AG09309 (cell line): ENCODE measurements around the gene GART.

Source experiments
- DNase-seq: peaks from one replicate; pipeline ENCODE4 v3.0.0-alpha.2; 2010; ENCODE audit warnings: low read depth
- H3K4me3 ChIP-seq: 2 replicates; pipeline ENCODE4 v1.5.1; 2011; ENCODE audit warnings: mild to moderate bottlenecking, low read depth, low read length, moderate library complexity; ENCODE audit not compliant: control insufficient read depth
- CTCF ChIP-seq: IDR thresholded peaks from 2 replicates; pipeline ENCODE4 v1.5.1; 2011; ENCODE audit warnings: mild to moderate bottlenecking, low read depth, low read length, inconsistent platforms; ENCODE audit not compliant: insufficient read depth, control insufficient read depth; ENCODE audit errors: missing control alignments

GART gene

GRCh38 chr21:33562389-33562788, 20.5 kb upstream of the GART start:
- no peak for DNase-seq
- TF ChIP-seq CTCF = no peak
- H3K4me3 ChIP-seq = no peak overlapping the region

GRCh38 chr21:33561373-33561772, 19.5 kb upstream of the GART start:
- TF ChIP-seq CTCF = no peak
- H3K4me3 ChIP-seq = no peak overlapping the region
- no peak for DNase-seq

GRCh38 chr21:33560965-33561364, 19.0 kb upstream of the GART start:
- DNase-seq = no peak
- H3K4me3 ChIP-seq = no peak overlapping the region
- no peak for TF ChIP-seq CTCF

GRCh38 chr21:33559813-33560212, 17.9 kb upstream of the GART start:
- DNase-seq = no peak
- TF ChIP-seq CTCF = no peak
- H3K4me3 ChIP-seq = no peak overlapping the region

GRCh38 chr21:33558777-33559421, 17.0 kb upstream of the GART start:
- DNase-seq = no peak
- TF ChIP-seq CTCF = no peak
- H3K4me3 ChIP-seq = no peak overlapping the region

GRCh38 chr21:33557447-33557846, 15.5 kb upstream of the GART start:
- no peak for DNase-seq
- no peak for TF ChIP-seq CTCF
- H3K4me3 ChIP-seq = no peak overlapping the region

- DNase-seq = no peak
- no peak overlapping the region for H3K4me3 ChIP-seq
- no peak for TF ChIP-seq CTCF
Measured at GRCh38 chr21:33554982-33555344, 13.0 kb upstream of the GART start.
